Caco-2 (cell line): ENCODE data around the gene UNC50. TPM values are rescaled to one million over a fixed set of nuclear protein-coding genes. Genes with fewer than 3 reads are reported as not detected.
A peak's percentile ranks its signal among the peaks of the same experiment; 100 is the strongest.

ENCODE experiments used
- BruUV-seq: library from RNA; stranded (reverse); fragments of 400-500 nt; replicated peaks from 2 replicates; lab custom pipeline; 2021; lab: Mats Ljungman, UMichigan
- CTCF ChIA-PET: fragments of 300-600 bp; sonication (Branson Sonifier 250); formaldehyde crosslinking; loops from one replicate; lab custom pipeline; 2022; ENCODE audit warnings: antibody characterized with exemption; lab: Charles Lee
- POLR2A ChIA-PET: fragments of 300-600 bp; sonication (Branson Sonifier 250); formaldehyde crosslinking; loops from one replicate; lab custom pipeline; 2022; ENCODE audit warnings: antibody characterized with exemption; lab: Charles Lee
- DNase-seq, 2 experiments: peaks; one replicate each; pipeline versions ENCODE4 v3.0.0 to v3.0.0-alpha.2; 2020 to 2022
- H3K27me3 ChIP-seq: replicated peaks from 2 replicates; pipeline ENCODE4 v1.6.0; 2011; ENCODE audit warnings: low read length; ENCODE audit not compliant: control insufficient read depth, insufficient read depth
- H3K36me3 ChIP-seq: 2 replicates; pipeline ENCODE4 v1.5.1; 2011; ENCODE audit warnings: low read length; ENCODE audit not compliant: control insufficient read depth, insufficient read depth
- H3K4me1 ChIP-seq: fragments of 250-450 bp; sonication (Bioruptor Pico); 2 replicates; pipeline ENCODE4 v1.5.1; 2020; ENCODE audit warnings: mild to moderate bottlenecking
- H3K4me3 ChIP-seq: 2 replicates; pipeline ENCODE4 v1.5.1; 2011; ENCODE audit warnings: low read depth, mild to moderate bottlenecking, control low read depth, low read length
- H3K9me3 ChIP-seq: fragments of 250-450 bp; sonication (Bioruptor Pico); 2 replicates; pipeline ENCODE4 v1.5.1; 2020; ENCODE audit warnings: mild to moderate bottlenecking, moderate library complexity
- H3K27ac Mint-ChIP-seq: one replicate; pipeline ENCODE4 v1.8.0; 2022; ENCODE audit warnings: mixed read lengths; ENCODE audit not compliant: unreplicated experiment
- H3K27me3 Mint-ChIP-seq: one replicate; pipeline ENCODE4 v1.8.0; 2022; ENCODE audit warnings: mixed read lengths; ENCODE audit not compliant: insufficient read depth, unreplicated experiment
- H3K36me3 Mint-ChIP-seq: one replicate; pipeline ENCODE4 v1.8.0; 2022; ENCODE audit warnings: mild to moderate bottlenecking, mixed read lengths; ENCODE audit not compliant: insufficient read depth, unreplicated experiment
- H3K4me1 Mint-ChIP-seq: one replicate; pipeline ENCODE4 v1.8.0; 2022; ENCODE audit warnings: low read depth, mixed read lengths; ENCODE audit not compliant: unreplicated experiment
- H3K4me3 Mint-ChIP-seq: one replicate; pipeline ENCODE4 v1.8.0; 2022; ENCODE audit warnings: mild to moderate bottlenecking, moderate library complexity, mixed read lengths; ENCODE audit not compliant: unreplicated experiment
- H3K9me3 Mint-ChIP-seq: one replicate; pipeline ENCODE4 v1.8.0; 2022; ENCODE audit warnings: mixed read lengths; ENCODE audit not compliant: unreplicated experiment
- intact Hi-C: fragments of 100-400 bp; cut with micrococcal nuclease; formaldehyde crosslinking; loops from one replicate; pipeline ENCODE4 v1.10.0; 2022; ENCODE audit not compliant: unreplicated experiment
- total RNA-seq: library from RNA; stranded (reverse); gene quantifications from 2 replicates; pipeline ENCODE4 v1.2.3, GENCODE V29; 2022
- TF ChIP-seq, protein P1 (sequence below), 2 experiments: fragments of 200-600 bp in 1 of 2; IDR thresholded peaks; 1 replicate in 1 of 2; 2 replicates in 1 of 2; pipeline versions ENCODE4 v1.5.1 to v1.8.0; 2011 to 2022; ENCODE audit warnings: antibody characterized with exemption in 1 of 2, control low read depth in 1 of 2, inconsistent platforms in 1 of 2, low read depth in 1 of 2, low read length in 1 of 2, mild to moderate bottlenecking in 1 of 2, moderate library complexity in 1 of 2; ENCODE audit not compliant: insufficient read depth in 1 of 2, severe bottlenecking in 1 of 2, unreplicated experiment in 1 of 2

Gene UNC50
- total RNA-seq, 1 experiment from 2014 or later, result 40.0 TPM

GRCh38 chr2:98571121-98571701, 37.2 kb upstream of the UNC50 start:
- H3K9me3 ChIP-seq, result no peaks in the 10 kb centered on the region
- ChIA-PET POLR2A (no interaction called here), CTCF (no interaction called here)
- H3K27me3 ChIP-seq, result no peaks in the 10 kb centered on the region
- H3K36me3 ChIP-seq, result no peaks in the 10 kb centered on the region
- no peak overlapping the region for H3K4me3 Mint-ChIP-seq
- no peaks in the 10 kb centered on the region for H3K27me3 Mint-ChIP-seq
- peak in 1 of 2 experiments; percentile 29 for DNase-seq
- no peaks in the 10 kb centered on the region for H3K4me1 Mint-ChIP-seq
- BruUV-seq, result no TSS peak
- no peaks in the 10 kb centered on the region for H3K4me1 ChIP-seq
- H3K9me3 Mint-ChIP-seq, result no peaks in the 10 kb centered on the region
- H3K4me3 ChIP-seq, result no peak overlapping the region
- intact Hi-C loops, result no loop called here
- TF ChIP-seq, protein P1, sequence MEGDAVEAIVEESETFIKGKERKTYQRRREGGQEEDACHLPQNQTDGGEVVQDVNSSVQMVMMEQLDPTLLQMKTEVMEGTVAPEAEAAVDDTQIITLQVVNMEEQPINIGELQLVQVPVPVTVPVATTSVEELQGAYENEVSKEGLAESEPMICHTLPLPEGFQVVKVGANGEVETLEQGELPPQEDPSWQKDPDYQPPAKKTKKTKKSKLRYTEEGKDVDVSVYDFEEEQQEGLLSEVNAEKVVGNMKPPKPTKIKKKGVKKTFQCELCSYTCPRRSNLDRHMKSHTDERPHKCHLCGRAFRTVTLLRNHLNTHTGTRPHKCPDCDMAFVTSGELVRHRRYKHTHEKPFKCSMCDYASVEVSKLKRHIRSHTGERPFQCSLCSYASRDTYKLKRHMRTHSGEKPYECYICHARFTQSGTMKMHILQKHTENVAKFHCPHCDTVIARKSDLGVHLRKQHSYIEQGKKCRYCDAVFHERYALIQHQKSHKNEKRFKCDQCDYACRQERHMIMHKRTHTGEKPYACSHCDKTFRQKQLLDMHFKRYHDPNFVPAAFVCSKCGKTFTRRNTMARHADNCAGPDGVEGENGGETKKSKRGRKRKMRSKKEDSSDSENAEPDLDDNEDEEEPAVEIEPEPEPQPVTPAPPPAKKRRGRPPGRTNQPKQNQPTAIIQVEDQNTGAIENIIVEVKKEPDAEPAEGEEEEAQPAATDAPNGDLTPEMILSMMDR (IDR thresholded peaks at IDR 0.05; ENCODE audit: insufficient read depth in 1 of 2, low read depth in 1 of 2, low read length in 1 of 2, severe bottlenecking in 1 of 2, unreplicated experiment in 1 of 2), result no peak
- no peak overlapping the region for H3K27ac Mint-ChIP-seq
- peaks cover 19% of the 10 kb centered on the region for H3K36me3 Mint-ChIP-seq

DNA sequence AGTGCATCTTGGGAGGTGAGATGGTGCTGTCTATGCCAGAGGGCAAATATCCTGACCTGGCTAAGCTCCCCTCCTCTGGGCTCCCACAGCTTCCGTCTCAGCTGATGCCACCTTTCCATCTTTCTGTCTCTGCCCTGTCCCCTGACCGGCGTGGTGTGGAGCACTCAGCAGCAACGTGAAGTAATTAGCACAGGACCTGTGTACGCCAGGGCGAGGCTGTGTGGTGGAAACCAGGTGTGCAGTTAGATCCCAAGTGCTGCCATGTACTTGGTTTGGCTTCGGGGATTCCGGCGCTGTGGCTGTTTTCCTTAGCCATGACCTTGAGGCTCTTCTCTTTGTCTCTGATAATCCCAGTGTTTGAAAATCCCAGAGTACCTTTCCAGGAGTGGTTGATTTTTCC, 36.6 kb upstream of the UNC50 start:
- POLR2A ChIA-PET, result no interaction called here
- Histone ChIP-seq H3K27me3 (no peaks in the 10 kb centered on the region), H3K9me3 (no peaks in the 10 kb centered on the region), H3K36me3 (no peaks in the 10 kb centered on the region), H3K4me3 (no peak overlapping the region), H3K4me1 (no peaks in the 10 kb centered on the region)
- Mint-ChIP-seq H3K27me3 (no peaks in the 10 kb centered on the region), H3K4me3 (no peak overlapping the region), H3K36me3 (peaks cover 19% of the 10 kb centered on the region), H3K4me1 (no peaks in the 10 kb centered on the region), H3K9me3 (no peaks in the 10 kb centered on the region), H3K27ac (no peak overlapping the region)
- intact Hi-C loops, result no loop called here
- BruUV-seq, result no TSS peak
- CTCF ChIA-PET, result no interaction called here
- TF ChIP-seq, protein P1 (IDR thresholded peaks at IDR 0.05; ENCODE audit: insufficient read depth in 1 of 2, low read depth in 1 of 2, low read length in 1 of 2, severe bottlenecking in 1 of 2, unreplicated experiment in 1 of 2), result no peak
- no peak for DNase-seq

DNA sequence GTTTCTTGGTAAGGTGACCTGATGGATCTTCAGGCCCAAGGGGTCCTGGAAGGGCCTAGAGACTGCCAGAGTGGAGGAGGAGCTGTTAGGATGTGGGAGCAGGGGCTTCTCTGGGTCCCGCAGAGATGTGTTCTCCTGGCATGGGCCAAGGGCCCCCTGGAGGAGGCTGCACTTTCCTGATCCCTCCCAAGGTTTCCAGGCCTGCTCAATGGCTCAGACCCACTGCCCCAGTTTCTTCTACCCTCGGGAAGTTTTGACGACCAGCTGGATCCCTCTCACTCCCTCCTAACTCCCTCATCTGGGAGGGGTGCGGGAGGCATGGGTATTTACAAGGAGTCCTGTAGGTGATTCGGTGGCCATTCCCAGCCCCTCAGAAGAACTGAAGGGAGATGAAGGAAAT, 36.2 kb upstream of the UNC50 start:
- intact Hi-C loops, result no loop called here
- Mint-ChIP-seq H3K27me3 (no peaks in the 10 kb centered on the region), H3K4me1 (no peaks in the 10 kb centered on the region), H3K9me3 (no peaks in the 10 kb centered on the region), H3K27ac (no peak overlapping the region), H3K4me3 (no peak overlapping the region), H3K36me3 (peaks cover 19% of the 10 kb centered on the region)
- no TSS peak for BruUV-seq
- H3K27me3 ChIP-seq, result no peaks in the 10 kb centered on the region
- DNase-seq, result no peak
- no peak overlapping the region for H3K4me3 ChIP-seq
- H3K9me3 ChIP-seq, result no peaks in the 10 kb centered on the region
- no peaks in the 10 kb centered on the region for H3K4me1 ChIP-seq
- ChIA-PET CTCF (no interaction called here), POLR2A (no interaction called here)
- TF ChIP-seq, protein P1 (IDR thresholded peaks at IDR 0.05; ENCODE audit: insufficient read depth in 1 of 2, low read depth in 1 of 2, low read length in 1 of 2, severe bottlenecking in 1 of 2, unreplicated experiment in 1 of 2), result no peak
- no peaks in the 10 kb centered on the region for H3K36me3 ChIP-seq
